HEK293T (cell line): ENCODE measurements around the gene MAP3K5.

Source experiments
- CTCF ChIA-PET: fragments of 350-600 bp; formaldehyde crosslinking; extraction: SDS; loops from one replicate; lab custom pipeline; 2021; ENCODE audit warnings: antibody characterized with exemption, inconsistent platforms; lab: Yijun Ruan, JAX
- POLR2A ChIA-PET: fragments of 350-600 bp; formaldehyde crosslinking; extraction: SDS; loops from one replicate; lab custom pipeline; 2020; ENCODE audit warnings: antibody characterized with exemption, inconsistent platforms; lab: Yijun Ruan, JAX
- DNase-seq: peaks from one replicate; pipeline ENCODE4 v3.0.0; 2012; ENCODE audit warnings: mixed read lengths; ENCODE audit errors: extremely low spot score
- ARNT ChIP-seq: fragments of 450-650 bp; IDR thresholded peaks from 2 replicates; pipeline ENCODE4 v1.6.1; 2017; ENCODE audit warnings: mild to moderate bottlenecking
- BHLHE40 ChIP-seq: fragments of 450-650 bp; IDR thresholded peaks from 2 replicates; pipeline ENCODE4 v1.6.1; 2016; ENCODE audit warnings: mild to moderate bottlenecking, moderate library complexity, borderline replicate concordance
- CTBP1 ChIP-seq: fragments of 450-650 bp; IDR thresholded peaks from 2 replicates; pipeline ENCODE4 v1.6.1; 2016; ENCODE audit warnings: borderline replicate concordance
- ELF4 ChIP-seq: fragments of 450-650 bp; IDR thresholded peaks from 2 replicates; pipeline ENCODE4 v1.6.1; 2017; ENCODE audit warnings: antibody characterized with exemption
- FOXA1 ChIP-seq: fragments of 450-650 bp; IDR thresholded peaks from 2 replicates; pipeline ENCODE4 v1.6.1; 2016; ENCODE audit warnings: mild to moderate bottlenecking
- FOXK2 ChIP-seq: fragments of 450-650 bp; IDR thresholded peaks from 2 replicates; pipeline ENCODE4 v1.6.1; 2016; ENCODE audit warnings: mild to moderate bottlenecking
- FOXM1 ChIP-seq: fragments of 450-650 bp; IDR thresholded peaks from 2 replicates; pipeline ENCODE4 v1.6.1; 2017; ENCODE audit warnings: mild to moderate bottlenecking, borderline replicate concordance
- HDGF ChIP-seq: fragments of 450-650 bp; IDR thresholded peaks from 2 replicates; pipeline ENCODE4 v1.6.1; 2017; ENCODE audit warnings: antibody characterized with exemption, borderline replicate concordance
- L3MBTL2 ChIP-seq: fragments of 450-650 bp; conservative IDR thresholded peaks from 2 replicates; pipeline ENCODE4 v1.6.1; 2016; ENCODE audit warnings: mild to moderate bottlenecking
- LEF1 ChIP-seq: fragments of 450-650 bp; IDR thresholded peaks from 2 replicates; pipeline ENCODE4 v1.6.1; 2017; ENCODE audit warnings: mild to moderate bottlenecking, borderline replicate concordance
- NFRKB ChIP-seq: fragments of 450-650 bp; IDR thresholded peaks from 2 replicates; pipeline ENCODE4 v1.6.1; 2016; ENCODE audit warnings: mild to moderate bottlenecking, moderate library complexity
- PKNOX1 ChIP-seq: fragments of 450-650 bp; IDR thresholded peaks from 2 replicates; pipeline ENCODE4 v1.6.1; 2016
- SP1 ChIP-seq: fragments of 450-650 bp; IDR thresholded peaks from 2 replicates; pipeline ENCODE4 v1.6.1; 2017
- SUZ12 ChIP-seq: fragments of 450-650 bp; IDR thresholded peaks from 2 replicates; pipeline ENCODE4 v1.6.1; 2016; ENCODE audit warnings: mild to moderate bottlenecking
- TARDBP ChIP-seq: fragments of 450-650 bp; IDR thresholded peaks from 2 replicates; pipeline ENCODE4 v1.6.1; 2016
- ZNF384 ChIP-seq: fragments of 450-650 bp; IDR thresholded peaks from 2 replicates; pipeline ENCODE4 v1.6.1; 2016

The MAP3K5 gene

GRCh38 chr6:136662347-136663237, 129.7 kb downstream of the MAP3K5 start:
- no peak for DNase-seq
- ChIA-PET CTCF (no interaction called here), POLR2A (no interaction called here)
- no peak for TF ChIP-seq TARDBP
- no peak for TF ChIP-seq NFRKB
- no peak for TF ChIP-seq FOXM1
- no peak for TF ChIP-seq LEF1
- no peak for TF ChIP-seq SUZ12
- TF ChIP-seq ARNT: no peak
- no peak for TF ChIP-seq BHLHE40
- no peak for TF ChIP-seq PKNOX1

- TF ChIP-seq FOXM1 (no peak), TARDBP (no peak)
- POLR2A ChIA-PET: no interaction called here
- CTCF ChIA-PET: no interaction called here
- DNase-seq: no peak
Observed at GRCh38 chr6:136660727-136661126, 131.6 kb downstream of the MAP3K5 start.

GRCh38 chr6:136659991-136660499, 132.2 kb downstream of the MAP3K5 start:
- CTCF ChIA-PET: no interaction called here
- TF ChIP-seq ARNT: no peak
- TF ChIP-seq LEF1: no peak
- TF ChIP-seq FOXK2: no peak
- TF ChIP-seq NFRKB: no peak
- no peak for TF ChIP-seq ZNF384
- no peak for TF ChIP-seq L3MBTL2
- TF ChIP-seq FOXM1: no peak
- no peak for TF ChIP-seq HDGF
- no peak for TF ChIP-seq FOXA1
- no peak for TF ChIP-seq ELF4
- POLR2A ChIA-PET: no interaction called here
- DNase-seq: no peak

- CTCF ChIA-PET: interaction anchor here (1.0 kb wide), 2 partner anchors 14 kb away, joined by 3 to 4 read pairs; no protein-coding TSS in a partner anchor
- POLR2A ChIA-PET: no interaction called here
- no peak for TF ChIP-seq SUZ12
- TF ChIP-seq LEF1: no peak
- DNase-seq: no peak
Observed at GRCh38 chr6:136658711-136659110, 133.6 kb downstream of the MAP3K5 start.

GRCh38 chr6:136657666-136658065, 134.6 kb downstream of the MAP3K5 start:
- POLR2A ChIA-PET: no interaction called here
- DNase-seq: no peak
- TF ChIP-seq BHLHE40 (no peak), TARDBP (no peak), FOXM1 (no peak), ZNF384 (no peak), ELF4 (no peak), SUZ12 (no peak), LEF1 (no peak), ARNT (no peak), FOXK2 (no peak), PKNOX1 (no peak), NFRKB (no peak), HDGF (no peak), L3MBTL2 (no peak), SP1 (no peak), CTBP1 (no peak), FOXA1 (no peak)
- CTCF ChIA-PET: interaction anchor here (1.0 kb wide), 1 partner anchor 13 kb away, joined by 3 read pairs; no protein-coding TSS in a partner anchor

GRCh38 chr6:136656121-136656520, 136.2 kb downstream of the MAP3K5 start:
- POLR2A ChIA-PET: no interaction called here
- CTCF ChIA-PET: interaction anchor here (5.1 kb wide), 1 partner anchor 12 kb away, joined by 22 read pairs; no protein-coding TSS in a partner anchor
- DNase-seq: no peak
- TF ChIP-seq FOXM1 (no peak), ELF4 (no peak), FOXA1 (no peak), FOXK2 (no peak), TARDBP (no peak), NFRKB (no peak), SUZ12 (no peak), CTBP1 (no peak)
